IPS-18c (cell line): ENCODE data around the gene MRPS10.
"Not testable (repeated sequence)": the region's sequence is repeated elsewhere in the genome, so short reads cannot be mapped to it uniquely, and the experiment has no call there.

Source experiments
- H3K4me3 ChIP-seq: 2 replicates; pipeline ENCODE4 v1.7.0; 2013; ENCODE audit warnings: low read depth, mild to moderate bottlenecking, low read length, moderate library complexity; ENCODE audit not compliant: insufficient read depth
- H3K9me3 ChIP-seq: one replicate; pipeline ENCODE4 v1.6.1; 2013; ENCODE audit warnings: mild to moderate bottlenecking, low read length, moderate library complexity; ENCODE audit not compliant: control insufficient read depth, insufficient read depth

The MRPS10 gene

DNA sequence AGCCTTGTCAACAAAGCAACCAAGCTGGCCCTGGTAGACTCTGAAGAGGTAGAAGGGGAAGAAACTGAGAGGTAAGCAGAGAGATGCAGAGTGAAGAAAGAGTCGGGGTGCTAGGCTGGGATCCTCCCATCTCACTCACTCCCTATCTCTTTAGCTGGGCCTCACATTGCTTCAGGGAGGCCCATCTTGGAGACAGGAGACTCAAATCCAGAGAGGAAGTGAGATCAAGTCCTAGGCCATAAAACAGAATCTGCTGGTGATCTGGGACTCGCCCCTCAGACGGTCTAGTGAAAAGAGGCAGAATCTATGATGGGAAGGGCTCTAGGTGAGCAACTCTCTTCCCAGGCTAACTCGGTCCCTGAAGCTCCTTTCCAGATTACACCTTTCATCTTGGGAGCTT lies 22.2 kb downstream of the MRPS10 start:
- H3K9me3 ChIP-seq: no peaks in the 10 kb centered on the region
- H3K4me3 ChIP-seq: no peak overlapping the region

DNA sequence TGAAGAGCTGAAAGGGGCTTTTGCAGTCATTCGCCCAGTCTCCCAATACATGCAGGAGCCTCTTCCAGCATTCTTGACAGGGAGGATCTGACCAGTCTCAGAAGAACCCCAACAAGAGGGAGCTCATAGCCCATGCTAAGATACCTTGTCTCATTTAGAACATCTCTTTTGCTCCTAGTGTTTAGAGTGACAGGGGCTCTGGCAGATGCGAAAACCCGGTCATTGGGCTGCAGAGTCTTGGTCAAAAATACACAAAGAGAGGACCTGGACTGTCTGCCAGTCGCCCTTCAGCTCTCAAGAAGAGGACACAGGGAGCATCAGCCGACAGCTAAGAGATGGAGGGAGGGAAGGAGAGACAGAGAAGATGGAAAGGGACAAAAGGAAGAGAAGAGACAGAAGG lies 23.6 kb downstream of the MRPS10 start:
- Histone ChIP-seq H3K9me3 (no peaks in the 10 kb centered on the region), H3K4me3 (no peak overlapping the region)

GRCh38 chr6:42193491-42193894 lies 24.2 kb downstream of the MRPS10 start:
- Histone ChIP-seq H3K9me3 (no peaks in the 10 kb centered on the region), H3K4me3 (no peak overlapping the region; the same call in 1 of the 2 replicates)

DNA sequence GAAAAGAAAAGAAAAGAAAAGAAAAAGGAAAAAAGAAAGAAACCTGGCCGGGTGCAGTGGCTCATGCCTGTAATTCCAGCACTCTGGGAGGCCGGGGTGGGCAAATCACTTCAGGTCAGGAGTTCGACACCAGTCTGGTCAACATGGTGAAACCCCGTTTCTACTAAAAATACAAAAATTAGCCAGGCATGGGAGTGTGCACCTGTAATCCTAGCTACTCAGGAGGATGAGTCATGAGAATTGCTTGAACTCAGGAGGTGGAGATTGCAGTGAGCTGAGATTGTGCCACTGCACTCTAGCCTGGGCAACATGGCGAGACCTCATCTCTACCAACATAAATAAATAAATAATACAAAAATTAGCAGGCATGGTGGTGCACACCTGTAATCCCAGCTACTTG lies 25.3 kb downstream of the MRPS10 start:
- not testable (repeated sequence) for H3K9me3 ChIP-seq, H3K4me3 ChIP-seq

DNA sequence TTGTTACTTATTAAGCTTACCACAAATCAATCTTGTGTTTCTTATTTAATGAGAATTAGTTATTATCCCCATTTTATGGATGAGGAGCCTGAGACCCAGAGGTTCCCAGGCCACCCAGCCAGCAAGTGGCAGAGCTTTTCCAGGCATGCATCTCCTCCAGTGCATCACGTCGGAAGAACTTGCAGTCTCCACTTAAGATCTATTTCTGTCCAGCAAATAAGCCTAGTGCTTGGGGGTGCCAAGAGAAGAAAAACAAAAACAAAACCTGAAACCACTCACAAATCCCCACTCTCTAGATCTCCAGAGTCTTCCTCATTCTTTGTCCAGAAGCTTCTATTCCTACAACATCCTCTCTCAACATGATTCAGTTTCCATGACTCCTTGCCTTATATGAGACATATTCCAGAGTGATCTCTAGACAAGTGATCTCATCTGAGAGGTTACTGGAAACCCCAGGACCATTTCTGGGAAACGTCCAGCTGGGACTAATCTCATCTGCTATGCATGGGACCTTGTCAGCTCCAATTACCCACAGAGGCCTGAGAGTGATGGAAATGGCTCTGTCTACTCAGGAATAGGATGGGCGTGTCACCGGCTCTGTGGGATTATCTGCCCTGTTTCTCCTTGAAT lies 27.0 kb downstream of the MRPS10 start:
- Histone ChIP-seq H3K4me3 (no peak overlapping the region), H3K9me3 (no peaks in the 10 kb centered on the region)

GRCh38 chr6:42188406-42188805 lies 29.3 kb downstream of the MRPS10 start:
- Histone ChIP-seq H3K4me3 (no peak overlapping the region), H3K9me3 (no peaks in the 10 kb centered on the region)

DNA sequence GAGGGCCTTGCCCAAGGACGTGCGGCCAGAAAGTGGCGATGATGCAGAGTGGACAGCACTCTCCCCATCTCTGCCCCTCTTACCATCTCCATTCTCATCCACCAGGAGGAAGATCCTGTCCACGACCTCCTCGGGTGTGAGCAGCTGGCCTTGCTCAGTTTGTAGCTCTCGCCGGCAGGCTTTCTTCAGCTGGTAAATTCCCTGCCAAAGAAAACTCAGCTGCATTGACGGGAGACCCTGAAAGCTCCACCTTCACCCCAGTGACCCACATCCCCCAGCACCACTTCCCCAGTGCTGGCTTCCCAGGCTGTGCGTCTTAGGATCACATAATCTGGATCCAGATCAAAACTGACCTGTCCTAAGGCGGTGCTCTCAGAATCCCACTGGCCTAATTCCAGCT lies 32.1 kb downstream of the MRPS10 start:
- no peaks in the 10 kb centered on the region for H3K9me3 ChIP-seq
- no peak overlapping the region for H3K4me3 ChIP-seq

DNA sequence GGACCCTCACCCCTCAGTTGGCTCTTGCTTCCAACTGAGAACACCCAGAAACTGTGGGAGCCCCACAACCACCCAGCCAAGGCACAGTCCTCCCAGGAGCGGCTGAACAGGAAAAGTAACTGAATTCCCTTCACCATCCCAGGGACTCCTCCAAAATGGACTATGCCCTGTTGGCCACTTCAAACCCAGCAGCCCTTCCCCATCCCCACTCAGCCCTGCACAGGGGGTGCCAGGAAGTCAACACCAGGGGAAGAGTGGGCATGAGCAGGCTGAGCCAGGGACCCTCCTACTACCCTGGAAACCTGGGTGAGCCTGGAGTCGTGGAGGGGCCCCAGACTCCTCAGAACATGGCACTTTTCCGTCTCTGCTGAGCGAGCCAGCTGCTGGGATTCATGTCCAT lies 33.2 kb downstream of the MRPS10 start:
- Histone ChIP-seq H3K4me3 (no peak overlapping the region), H3K9me3 (no peaks in the 10 kb centered on the region)

DNA sequence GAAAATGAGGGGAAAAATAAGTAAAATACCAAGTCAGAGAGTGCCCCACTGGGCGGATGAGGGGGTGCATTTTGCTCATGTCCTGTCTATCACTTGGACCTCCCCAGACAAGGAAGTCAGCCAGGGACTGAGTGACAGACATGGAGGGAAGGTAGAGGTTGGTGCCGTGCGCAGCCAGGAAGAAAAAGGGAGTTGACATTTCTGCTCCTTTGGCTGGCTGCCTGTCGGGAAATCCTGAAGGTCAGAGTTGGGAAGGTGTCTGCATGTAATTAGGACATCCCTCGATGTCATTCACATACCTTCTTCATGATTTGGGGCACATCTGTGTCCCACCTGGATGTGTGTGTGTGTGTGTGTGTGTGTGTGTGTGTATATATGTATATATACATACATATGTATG lies 35.6 kb downstream of the MRPS10 start:
- no peak overlapping the region for H3K4me3 ChIP-seq
- no peaks in the 10 kb centered on the region for H3K9me3 ChIP-seq

- no peaks in the 10 kb centered on the region for H3K9me3 ChIP-seq
Observed at GRCh38 chr6:42179945-42180313, 37.7 kb downstream of the MRPS10 start.

DNA sequence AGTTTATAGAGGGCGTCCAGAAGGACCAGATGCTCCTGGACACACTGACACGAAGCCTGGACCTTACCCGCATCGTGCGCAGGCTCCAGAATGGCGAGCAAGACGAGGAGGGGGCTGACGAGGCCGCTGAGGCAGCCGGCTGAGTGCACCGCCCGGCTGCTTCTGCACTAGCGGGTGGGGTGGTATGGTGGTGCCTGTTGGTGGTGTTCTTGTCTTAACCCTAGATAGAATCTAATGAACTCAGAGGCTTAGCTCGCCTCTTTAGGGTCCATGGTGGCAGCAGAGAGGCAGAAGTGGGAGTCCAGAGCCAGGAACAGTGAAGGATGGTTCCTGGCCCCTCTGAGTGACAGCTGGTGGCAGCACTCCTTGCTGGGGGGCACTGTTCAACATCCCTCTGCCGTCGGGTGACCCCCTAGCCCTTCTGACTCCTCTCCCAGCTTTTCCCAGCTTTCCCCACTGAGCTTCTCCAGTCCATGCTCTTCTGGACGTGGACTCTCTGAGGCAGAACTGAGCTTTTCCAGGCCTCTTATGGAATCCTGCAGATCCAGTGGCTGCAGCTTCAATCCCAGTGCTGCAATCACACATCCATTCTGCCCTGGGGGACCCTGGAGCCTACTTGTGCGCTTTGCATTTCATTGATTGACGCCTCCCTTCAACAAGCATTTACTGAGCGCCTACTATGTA lies 38.3 kb downstream of the MRPS10 start:
- Histone ChIP-seq H3K4me3 (0 out of 2 replicates have a peak overlapping the region, but pooled peaks have one; percentile 73), H3K9me3 (no peaks in the 10 kb centered on the region)

More at GRCh38 chr6:42179945-42180313, 37.7 kb downstream of the MRPS10 start:
- no peak overlapping the region for H3K4me3 ChIP-seq

- Histone ChIP-seq H3K4me3 (peak overlapping the region; percentile 73), H3K9me3 (no peaks in the 10 kb centered on the region)
Observed at GRCh38 chr6:42177514-42178364, 39.9 kb downstream of the MRPS10 start.

DNA sequence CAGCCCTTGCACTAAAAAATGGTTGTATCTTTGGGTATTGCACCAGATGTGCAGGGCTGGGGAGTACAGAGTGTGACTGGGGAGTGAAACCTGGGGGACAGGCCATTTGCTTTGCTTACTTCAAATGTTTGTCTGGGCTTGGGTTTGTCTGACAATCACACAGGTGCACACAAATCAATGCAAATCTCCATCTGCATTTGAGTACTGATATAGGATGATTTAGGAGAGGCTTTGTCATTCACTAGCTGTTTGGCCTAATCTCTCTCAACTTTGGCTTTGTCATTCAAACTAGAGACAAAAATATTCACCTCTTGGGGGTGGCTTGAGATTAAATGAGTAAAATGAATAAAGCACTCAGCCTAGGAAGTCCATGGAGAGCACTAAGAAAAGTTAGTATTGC lies 40.7 kb downstream of the MRPS10 start:
- H3K9me3 ChIP-seq: no peaks in the 10 kb centered on the region
- peak overlapping the region; percentile 73; the same call in 1 of the 2 replicates for H3K4me3 ChIP-seq

DNA sequence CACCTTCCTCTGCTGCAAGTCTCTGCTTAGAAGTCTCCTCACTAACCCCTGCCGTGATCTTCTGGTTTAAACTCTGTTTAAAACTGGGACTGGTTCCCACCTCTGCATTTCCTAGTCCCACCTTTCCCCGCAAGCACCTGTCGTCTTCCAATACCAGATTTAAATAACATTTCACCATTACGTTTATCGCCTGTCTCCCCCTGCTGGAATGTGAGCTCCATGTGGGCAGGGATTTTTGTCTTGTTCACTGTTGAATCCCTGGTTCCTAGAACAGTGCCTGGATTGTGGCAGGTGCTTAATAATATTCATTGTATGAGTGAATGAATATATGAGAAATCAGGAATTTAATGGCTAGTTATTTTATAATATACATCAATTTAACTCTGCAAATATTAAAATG lies 41.8 kb downstream of the MRPS10 start:
- no peak overlapping the region for H3K4me3 ChIP-seq

DNA sequence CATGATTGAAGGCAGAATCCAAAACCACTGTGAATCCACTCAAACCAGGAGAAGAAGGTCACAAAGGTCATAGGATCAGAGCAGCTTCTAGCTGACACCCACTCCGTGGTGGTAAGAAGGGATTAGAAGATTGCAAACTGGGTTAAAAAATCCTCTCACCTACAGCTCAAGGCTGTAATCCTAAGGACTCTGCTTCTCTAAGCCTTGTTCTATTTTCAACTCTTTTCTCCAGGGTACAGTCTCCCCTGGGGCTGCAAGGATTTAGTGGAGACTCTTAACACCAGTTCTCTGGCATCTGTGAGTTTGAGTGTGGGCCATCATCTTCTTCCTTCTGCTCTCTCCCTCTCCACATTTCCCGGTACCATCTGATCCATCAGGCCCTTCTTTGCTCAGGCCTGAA lies 44.6 kb downstream of the MRPS10 start, which contains the start of gene GUCA1A:
GUCA1A (plus strand) TSS at position 264 of the 400 bp plus-strand sequence. CDS start 250 bp downstream, outside the sequence.
- no peaks in the 10 kb centered on the region for H3K9me3 ChIP-seq
- H3K4me3 ChIP-seq: no peak within 1 kb of the TSS; the same call in 1 of the 2 replicates

More for the DNA sequence above, 41.8 kb downstream of the MRPS10 start:
- H3K9me3 ChIP-seq: no peaks in the 10 kb centered on the region

DNA sequence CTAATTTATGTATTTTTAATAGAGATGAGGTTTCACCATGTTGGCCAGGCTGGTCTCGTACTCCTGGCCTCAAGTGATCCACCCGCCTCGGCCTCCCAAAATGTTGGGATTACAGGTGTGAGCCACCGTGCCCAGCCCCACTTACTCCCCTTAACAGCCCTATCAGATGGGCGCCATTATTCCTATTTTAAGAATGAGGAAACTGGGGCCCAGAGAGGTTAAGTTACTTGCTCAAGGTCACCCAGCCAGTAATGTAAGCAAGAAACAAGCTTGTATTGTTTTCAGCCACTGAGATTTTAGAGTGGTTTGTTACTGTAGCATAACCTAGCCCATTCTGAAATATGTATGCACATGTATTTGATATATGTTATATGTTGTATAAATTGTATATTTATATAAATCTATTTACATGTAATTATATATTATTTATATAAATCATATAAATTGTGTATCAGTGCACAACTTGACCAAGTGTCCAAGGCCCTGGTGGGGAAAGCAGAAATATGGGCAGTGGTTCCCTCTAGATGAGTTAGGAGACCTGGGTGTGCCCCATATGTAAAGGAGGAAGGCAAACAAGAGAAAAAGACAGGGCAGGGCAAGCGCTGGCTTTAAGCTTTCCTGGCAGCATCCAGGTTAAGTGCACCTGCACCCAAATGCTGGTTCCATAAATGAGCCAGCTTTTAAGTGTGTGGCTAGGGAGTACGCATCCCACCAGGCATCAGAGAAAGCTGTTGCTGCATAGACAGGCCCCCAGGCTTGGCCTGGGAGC lies 45.7 kb downstream of the MRPS10 start:
- no peak overlapping the region; the same call in 1 of the 2 replicates for H3K4me3 ChIP-seq
- no peaks in the 10 kb centered on the region for H3K9me3 ChIP-seq

GRCh38 chr6:42169780-42170179 lies 47.9 kb downstream of the MRPS10 start:
- not testable (repeated sequence) for H3K4me3 ChIP-seq, H3K9me3 ChIP-seq
